Calu3 (cell line): ENCODE measurements around the gene APH1B. TPM values are rescaled to one million over a fixed set of nuclear protein-coding genes. Genes with fewer than 3 reads are reported as not detected.
"Not testable (repeated sequence)": the region's sequence is repeated elsewhere in the genome, so short reads cannot be mapped to it uniquely, and the experiment has no call there.

Experiments used
- BruUV-seq: library from RNA; stranded (reverse); fragments of 400-500 nt; replicated peaks from 2 replicates; lab custom pipeline; 2021; lab: Mats Ljungman, UMichigan
- CTCF ChIA-PET: fragments of 300-600 bp; sonication (Branson Sonifier 250); formaldehyde crosslinking; loops from one replicate; lab custom pipeline; 2022; ENCODE audit warnings: antibody characterized with exemption; lab: Charles Lee
- DNase-seq: peaks from one replicate; pipeline ENCODE4 v3.0.0; 2022
- H3K27ac Mint-ChIP-seq: one replicate; pipeline ENCODE4 v1.8.0; 2022; ENCODE audit warnings: mixed read lengths; ENCODE audit not compliant: unreplicated experiment
- H3K27me3 Mint-ChIP-seq: one replicate; pipeline ENCODE4 v1.8.0; 2022; ENCODE audit warnings: mixed read lengths; ENCODE audit not compliant: unreplicated experiment
- H3K36me3 Mint-ChIP-seq: one replicate; pipeline ENCODE4 v1.8.0; 2022; ENCODE audit warnings: mild to moderate bottlenecking, moderate library complexity, mixed read lengths; ENCODE audit not compliant: insufficient read depth, unreplicated experiment
- H3K4me1 Mint-ChIP-seq: one replicate; pipeline ENCODE4 v1.8.0; 2022; ENCODE audit warnings: mild to moderate bottlenecking, low read depth, mixed read lengths; ENCODE audit not compliant: unreplicated experiment
- H3K4me3 Mint-ChIP-seq: one replicate; pipeline ENCODE4 v1.8.0; 2022; ENCODE audit warnings: mild to moderate bottlenecking, low read depth, moderate library complexity, mixed read lengths; ENCODE audit not compliant: unreplicated experiment
- H3K9me3 Mint-ChIP-seq: one replicate; pipeline ENCODE4 v1.8.0; 2022; ENCODE audit warnings: low read depth, mixed read lengths; ENCODE audit not compliant: unreplicated experiment
- CTCF ChIP-seq: fragments of 200-600 bp; IDR thresholded peaks from one replicate; pipeline ENCODE4 v1.8.0; 2022; ENCODE audit warnings: antibody characterized with exemption; ENCODE audit not compliant: unreplicated experiment
- intact Hi-C: fragments of 100-400 bp; cut with micrococcal nuclease; formaldehyde crosslinking; loops from one replicate; pipeline ENCODE4 v1.10.0; 2022; ENCODE audit not compliant: unreplicated experiment
- total RNA-seq: library from RNA; stranded (reverse); gene quantifications from 2 replicates; pipeline ENCODE4 v1.2.3, GENCODE V29; 2022

APH1B gene
- total RNA-seq, 1 experiment from 2014 or later, result 11.4 TPM

- no peaks in the 10 kb centered on the region for H3K27me3 Mint-ChIP-seq
- intact Hi-C loops, result loop anchor here (5.0 kb wide), 1 partner anchor 41 kb away; the partner anchor contains the start of gene CA12
- no peak overlapping the region for H3K4me3 Mint-ChIP-seq
- no peak for TF ChIP-seq CTCF
- H3K9me3 Mint-ChIP-seq, result peaks cover 2% of the 10 kb centered on the region
- no peaks in the 10 kb centered on the region for H3K36me3 Mint-ChIP-seq
- H3K27ac Mint-ChIP-seq, result no peak overlapping the region
- CTCF ChIA-PET, result no interaction called here
- BruUV-seq, result no TSS peak
- DNase-seq, result no peak
- H3K4me1 Mint-ChIP-seq, result peaks cover 37% of the 10 kb centered on the region
Measured at GRCh38 chr15:63340878-63341277, 63.5 kb downstream of the APH1B start.

- Mint-ChIP-seq H3K36me3 (no peaks in the 10 kb centered on the region), H3K9me3 (peaks cover 2% of the 10 kb centered on the region), H3K27me3 (no peaks in the 10 kb centered on the region), H3K4me3 (no peak overlapping the region), H3K4me1 (peaks cover 35% of the 10 kb centered on the region), H3K27ac (no peak overlapping the region)
- DNase-seq, result no peak
- BruUV-seq, result no TSS peak
- CTCF ChIA-PET, result no interaction called here
- TF ChIP-seq CTCF, result no peak
- intact Hi-C loops, result loop anchor here (5.0 kb wide), 1 partner anchor 40 kb away; the partner anchor contains the start of gene CA12
Measured at GRCh38 chr15:63341898-63342297, 64.5 kb downstream of the APH1B start.

- intact Hi-C loops, result loop anchor here (5.0 kb wide), 1 partner anchor 39 kb away; the partner anchor contains the start of gene CA12
- H3K27me3 Mint-ChIP-seq, DNase-seq, H3K4me3 Mint-ChIP-seq, BruUV-seq, H3K36me3 Mint-ChIP-seq, H3K9me3 Mint-ChIP-seq, H3K27ac Mint-ChIP-seq: not testable (repeated sequence)
- peaks cover 32% of the 10 kb centered on the region for H3K4me1 Mint-ChIP-seq
- CTCF ChIA-PET, result interaction anchor here (0.6 to 0.9 kb wide), 3 partner anchors 12 to 24 kb away, joined by 4 to 5 read pairs (median 5); no protein-coding TSS in a partner anchor
Measured at GRCh38 chr15:63342996-63343562, 65.7 kb downstream of the APH1B start.

- Mint-ChIP-seq H3K4me1 (peaks cover 50% of the 10 kb centered on the region), H3K36me3 (no peaks in the 10 kb centered on the region), H3K9me3 (no peaks in the 10 kb centered on the region), H3K27me3 (no peaks in the 10 kb centered on the region), H3K4me3 (no peak overlapping the region), H3K27ac (no peak overlapping the region)
- BruUV-seq, result no TSS peak
- no peak for DNase-seq
- TF ChIP-seq CTCF, result no peak
- CTCF ChIA-PET, result no interaction called here
- intact Hi-C loops, result loop anchor here (5.0 kb wide), 1 partner anchor 37 kb away; the partner anchor contains the start of gene CA12
Measured at GRCh38 chr15:63344731-63345390, 67.5 kb downstream of the APH1B start.
